HL-60/S4 (cell line): Measurements from ENCODE around the gene TNNC1.

Experiments used
- in situ Hi-C: fragments of 300-500 bp; cut with MboI; formaldehyde crosslinking; loops from 2 replicates; pipeline ENCODE4 v1.14.3; 2022; ENCODE audit warnings: low sequenced_read_pairs

Gene TNNC1

GRCh38 chr3:52484680-52485461 is 31.0 kb upstream of the TNNC1 start:
- in situ Hi-C loops: no loop called here

- in situ Hi-C loops: no loop called here
These were observed 29.9 kb upstream of the TNNC1 start for GRCh38 chr3:52483577-52484381.

GRCh38 chr3:52483081-52483480 is 29.2 kb upstream of the TNNC1 start:
- in situ Hi-C loops: no loop called here

- in situ Hi-C loops: no loop called here
These were observed 28.1 kb upstream of the TNNC1 start for GRCh38 chr3:52481819-52482521.

DNA sequence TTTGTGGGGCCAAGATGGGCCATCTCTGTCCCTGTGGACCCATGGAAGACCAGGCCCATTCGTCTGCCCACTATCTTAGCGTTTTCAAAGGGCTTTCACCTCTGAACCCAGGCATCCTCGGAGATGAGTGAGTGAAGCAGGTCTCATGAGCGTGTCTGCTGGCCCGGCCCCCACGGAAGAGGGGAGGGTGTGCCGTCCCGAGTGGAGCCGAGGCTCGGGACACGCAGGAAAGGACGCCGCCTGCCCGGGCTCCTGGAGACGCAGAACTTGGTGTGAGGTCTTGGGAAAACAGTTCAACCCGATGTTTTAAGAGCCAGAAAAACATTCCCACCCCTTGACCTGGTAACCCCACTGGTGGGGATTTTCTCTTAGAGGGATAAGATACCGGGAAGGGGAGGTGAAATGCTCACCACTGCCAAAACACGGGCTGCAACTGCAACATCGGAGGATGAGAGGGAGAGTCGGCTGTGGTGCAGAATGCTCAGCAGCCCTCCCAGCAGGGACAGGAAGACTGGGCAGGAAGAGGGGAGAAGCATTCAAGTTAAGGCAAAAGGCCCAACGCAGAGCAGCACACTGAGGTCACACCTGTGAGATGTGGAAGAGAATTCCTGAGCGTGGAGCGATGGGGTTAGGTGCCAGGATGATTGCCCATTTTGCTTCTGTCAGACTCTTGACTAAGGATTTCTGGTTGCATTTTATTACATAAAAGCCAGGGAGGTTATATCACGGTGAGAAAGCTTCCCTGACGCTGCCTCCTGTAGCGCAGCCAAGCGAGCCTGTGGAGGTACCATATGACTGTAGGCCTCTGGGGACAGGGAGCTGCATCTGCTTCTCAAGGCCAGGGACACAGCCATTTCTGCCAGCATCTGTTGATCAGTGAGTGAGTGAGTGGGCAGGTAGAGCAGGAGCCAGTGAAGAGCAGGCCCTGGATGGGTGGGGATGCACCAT is 27.2 kb upstream of the TNNC1 start:
- in situ Hi-C loops: no loop called here

- in situ Hi-C loops: loop anchor here (10.0 kb wide), 1 partner anchor 205 kb away; the partner anchor contains the start of genes GNL3 and PBRM1
These were observed 26.2 kb upstream of the TNNC1 start for GRCh38 chr3:52479877-52480575.

DNA sequence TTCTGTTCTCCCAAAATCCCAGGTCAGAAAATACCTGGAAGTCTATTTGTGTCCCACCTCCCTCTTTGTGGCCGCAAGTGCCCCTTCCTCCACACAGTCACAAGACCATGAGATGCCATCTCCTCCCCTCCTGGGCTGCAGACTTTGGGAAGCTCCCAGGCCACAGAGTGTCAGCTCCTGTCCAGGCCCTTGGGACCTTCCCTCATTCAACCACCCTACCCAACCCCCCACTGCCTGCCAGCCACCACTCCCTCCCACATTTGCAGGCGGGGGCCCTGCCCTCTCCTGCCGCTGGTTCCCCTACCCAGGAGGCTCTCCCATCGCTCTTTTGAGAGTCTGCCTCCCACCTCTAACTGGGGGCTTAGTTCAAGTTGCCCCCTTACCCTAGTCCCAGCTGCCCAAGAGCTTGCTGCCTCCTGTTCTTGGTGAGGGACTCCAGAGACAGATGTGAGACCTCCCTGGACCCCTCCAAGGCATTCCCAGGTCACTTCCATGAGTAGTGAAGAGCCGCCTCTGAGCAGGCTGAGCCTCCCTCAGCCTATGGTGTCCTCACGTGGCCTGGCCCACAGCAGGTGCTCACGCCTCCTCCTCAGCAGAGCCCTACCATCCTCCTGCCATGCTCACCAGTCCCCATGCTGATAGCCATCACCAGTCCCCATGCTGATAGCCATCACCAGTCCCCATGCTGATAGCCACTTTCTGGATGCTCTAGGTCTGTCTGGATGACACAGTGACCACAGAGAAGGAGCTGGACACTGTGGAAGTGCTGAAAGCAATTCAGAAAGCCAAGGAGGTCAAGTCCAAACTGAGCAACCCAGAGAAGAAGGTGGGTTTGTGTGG is 25.4 kb upstream of the TNNC1 start:
- in situ Hi-C loops: loop anchor here (10.0 kb wide), 1 partner anchor 206 kb away; the partner anchor contains the start of genes GNL3 and PBRM1

GRCh38 chr3:52477796-52478095 is 23.9 kb upstream of the TNNC1 start:
- in situ Hi-C loops: loop anchor here (10.0 kb wide), 1 partner anchor 207 kb away; the partner anchor contains the start of genes GNL3 and PBRM1

DNA sequence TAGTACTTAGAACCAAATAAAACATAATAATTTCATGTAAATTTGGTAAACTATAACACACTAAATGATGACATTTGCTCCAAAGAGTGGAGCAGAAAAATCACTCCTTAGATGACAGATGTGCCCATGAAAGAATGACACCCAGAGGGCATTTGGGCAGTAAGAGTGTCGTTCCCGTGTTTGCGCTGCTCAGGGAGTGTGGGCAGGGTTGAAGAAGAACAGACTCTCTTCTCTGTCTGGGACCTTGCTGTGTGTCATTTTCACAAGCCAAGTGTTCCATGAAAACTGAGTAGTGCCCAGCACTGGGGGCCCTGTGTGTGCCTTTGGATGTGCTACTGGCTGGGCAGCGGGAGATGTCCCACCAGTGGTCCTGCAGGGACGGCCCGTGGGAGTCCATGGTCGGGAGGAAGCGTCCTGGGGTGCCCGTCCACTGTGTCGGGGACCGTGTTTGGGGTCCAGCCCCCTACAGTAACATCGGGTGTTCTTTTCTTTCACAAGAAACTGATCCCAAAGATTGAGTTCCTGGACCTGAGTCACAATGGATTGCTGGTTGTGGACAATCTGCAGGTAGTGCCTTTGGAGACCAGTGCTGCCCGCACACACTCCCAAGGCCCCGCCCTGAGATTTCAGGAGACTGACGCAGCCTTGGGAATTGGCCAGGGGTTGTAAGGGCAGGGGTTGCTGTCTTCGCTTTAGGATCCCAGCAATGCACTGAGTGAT is 23.4 kb upstream of the TNNC1 start:
- in situ Hi-C loops: loop anchor here (10.0 kb wide), 1 partner anchor 208 kb away; the partner anchor contains the start of genes GNL3 and PBRM1

GRCh38 chr3:52473026-52473425 is 19.2 kb upstream of the TNNC1 start:
- in situ Hi-C loops: loop anchor here (10.0 kb wide), 1 partner anchor 212 kb away; the partner anchor contains the start of genes GNL3 and PBRM1

DNA sequence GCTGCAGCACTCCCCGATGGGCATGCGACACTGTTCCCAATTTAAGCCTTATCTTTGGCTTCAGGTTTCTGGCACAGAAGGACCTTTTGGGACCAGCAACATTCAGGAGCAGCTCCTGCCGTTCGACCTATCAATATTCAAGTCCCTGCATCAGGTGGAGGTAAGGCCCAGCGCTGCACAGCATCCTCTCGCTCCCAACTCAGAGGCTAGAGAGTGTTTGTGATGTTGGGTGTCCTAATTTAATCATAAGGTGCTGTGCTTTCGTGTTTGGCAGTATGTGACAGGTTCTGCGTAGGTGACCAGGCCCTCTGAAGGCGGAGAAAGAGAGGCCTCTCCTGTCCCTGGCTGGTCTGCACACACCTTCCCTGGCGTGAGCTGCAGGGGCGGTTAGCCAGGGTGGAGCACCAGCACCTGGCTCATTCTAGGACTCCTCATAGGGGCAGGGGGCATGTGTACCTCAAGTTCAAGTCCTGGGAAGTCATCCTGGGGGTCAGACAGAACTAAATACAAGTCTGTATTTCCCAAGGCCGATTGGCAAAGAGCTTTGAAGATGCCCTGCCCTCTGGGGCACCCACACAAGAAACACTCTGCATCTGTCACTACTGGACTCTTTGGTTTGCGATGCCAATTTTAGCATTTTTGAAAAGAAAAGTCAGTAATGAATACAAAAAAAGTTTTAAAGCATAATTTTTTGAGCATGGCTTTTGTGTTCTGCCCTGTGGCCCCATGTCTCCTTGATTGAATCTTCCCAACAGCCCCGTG is 18.6 kb upstream of the TNNC1 start:
- in situ Hi-C loops: loop anchor here (10.0 kb wide), 1 partner anchor 212 kb away; the partner anchor contains the start of genes GNL3 and PBRM1

GRCh38 chr3:52471371-52472238 is 17.8 kb upstream of the TNNC1 start:
- in situ Hi-C loops: loop anchor here (10.0 kb wide), 1 partner anchor 213 kb away; the partner anchor contains the start of genes GNL3 and PBRM1

DNA sequence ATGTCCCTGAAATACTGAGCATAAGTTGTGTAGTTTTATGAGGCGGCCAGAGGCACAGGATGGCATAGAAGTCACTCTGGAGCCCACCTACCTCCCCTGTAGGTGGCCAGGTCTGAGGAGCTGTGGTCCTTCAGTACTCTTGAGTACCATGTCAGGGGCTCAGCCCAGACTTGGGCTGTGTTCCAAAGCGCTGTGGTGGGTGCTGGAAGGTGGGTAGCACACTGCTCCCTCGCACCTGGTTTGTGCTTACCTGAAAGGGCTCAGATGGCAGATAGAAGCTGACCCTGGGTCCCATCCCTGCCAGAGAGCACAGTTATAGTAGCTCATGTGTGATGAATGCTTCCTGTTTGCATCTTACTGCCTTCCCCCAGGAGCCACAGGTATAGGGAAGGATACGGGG is 17.1 kb upstream of the TNNC1 start:
- in situ Hi-C loops: loop anchor here (10.0 kb wide), 1 partner anchor 214 kb away; the partner anchor contains the start of genes GNL3 and PBRM1

DNA sequence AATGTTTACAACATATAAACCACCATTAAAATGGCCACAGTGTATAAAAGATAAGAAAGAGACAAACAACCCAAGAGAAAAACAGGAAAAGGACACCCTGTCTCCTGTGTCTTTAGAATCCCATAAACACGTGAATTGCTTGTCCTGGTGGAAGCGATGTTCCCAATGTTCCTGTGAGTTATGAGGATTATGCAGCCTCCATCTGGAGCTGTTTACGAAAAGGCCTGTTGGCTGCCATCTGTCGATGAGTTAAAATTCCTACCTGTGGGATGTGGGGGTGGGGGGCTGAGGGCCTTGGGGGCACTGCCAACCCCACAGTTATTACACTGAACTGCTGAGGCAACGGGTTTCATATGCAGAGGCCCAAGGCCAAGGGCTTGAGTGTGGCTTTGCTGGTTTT is 15.2 kb upstream of the TNNC1 start:
- in situ Hi-C loops: no loop called here

DNA sequence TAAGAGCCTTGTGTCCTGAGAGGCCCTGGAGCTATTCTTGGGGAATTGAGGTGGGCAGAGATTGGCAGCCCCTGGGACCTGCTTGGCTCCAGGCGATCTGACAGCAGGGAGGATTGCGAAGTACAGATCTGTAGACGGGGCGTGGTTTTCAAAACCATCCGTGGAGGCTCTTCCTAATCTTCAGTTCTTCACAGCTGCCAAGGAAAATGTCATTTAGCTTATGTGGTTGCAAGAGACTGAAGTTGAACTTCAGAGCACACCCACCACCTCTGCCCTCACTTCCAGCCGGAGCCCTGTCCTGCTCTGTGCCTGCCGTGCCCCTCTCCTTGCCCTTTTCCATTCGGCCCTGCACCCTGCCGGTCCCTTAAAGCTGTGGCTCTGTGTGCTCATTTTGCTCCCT is 14.5 kb upstream of the TNNC1 start:
- in situ Hi-C loops: no loop called here

DNA sequence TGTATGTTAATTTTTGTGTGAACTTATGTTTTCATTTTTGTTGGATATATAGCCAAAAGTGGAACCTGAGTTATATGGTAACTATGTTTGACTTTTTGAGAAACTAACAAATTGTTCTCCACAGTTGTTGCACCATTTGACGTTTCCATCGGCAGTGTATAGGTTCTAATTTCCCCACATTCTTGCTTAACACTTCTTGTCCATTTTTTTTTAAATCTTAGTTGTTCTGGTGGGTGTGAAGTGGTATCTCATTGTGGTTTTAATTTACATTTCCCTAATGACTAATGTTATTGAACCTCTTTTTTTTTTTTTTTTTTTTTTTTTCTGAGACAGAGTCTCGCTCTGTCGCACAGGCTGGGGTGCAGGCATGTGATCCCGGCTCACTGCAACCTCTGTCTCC is 9.6 kb upstream of the TNNC1 start:
- in situ Hi-C loops: no loop called here
